ENCODE measurements around the gene ZNF22. TPM values are rescaled to one million over a fixed set of nuclear protein-coding genes. Genes with fewer than 3 reads are reported as not detected.

The ZNF22 gene
- total RNA-seq, 1 experiment from 2014 or later, result 36.9 TPM

DNA sequence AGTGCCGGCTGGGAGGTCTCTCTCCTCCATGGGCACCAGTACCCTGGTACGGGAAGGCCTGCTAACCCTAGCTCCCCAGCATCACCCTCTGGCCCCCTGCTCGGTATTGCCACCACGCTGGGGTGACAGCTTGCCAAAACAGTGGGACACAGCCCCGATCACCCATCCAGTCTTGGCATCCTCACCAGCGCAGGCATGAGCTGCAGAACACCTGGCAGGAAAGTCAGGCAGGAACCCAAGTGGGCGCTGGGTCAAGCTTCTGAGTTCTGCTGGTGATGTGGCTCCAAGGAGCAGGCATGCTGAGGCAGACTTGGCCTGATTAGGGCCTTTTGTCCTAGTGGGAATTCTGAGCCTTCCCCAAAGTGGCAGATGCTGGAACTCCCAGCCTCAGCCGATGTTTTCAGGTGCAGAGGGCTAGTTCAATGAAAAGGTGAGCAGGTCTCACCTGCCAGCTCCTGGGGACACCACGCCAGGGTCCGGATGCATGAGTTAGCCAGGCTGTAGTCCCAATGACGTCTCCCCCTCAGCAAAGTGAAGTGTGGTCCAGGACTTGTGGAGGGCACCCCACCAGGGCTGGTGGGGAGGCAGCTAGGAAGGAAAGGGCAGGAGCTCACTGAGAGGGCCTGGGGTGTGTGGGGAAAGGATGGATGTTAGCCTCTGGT lies 8.5 kb upstream of the ZNF22 start:
- peak; percentile 17 for DNase-seq
- H4K20me1 ChIP-seq (ENCODE audit: control insufficient read depth, insufficient read depth, insufficient read length), result no peaks in the 10 kb centered on the region
- no peaks in the 10 kb centered on the region for H3K27me3 ChIP-seq (ENCODE audit: insufficient read depth, low read length)
- Mint-ChIP-seq H3K27ac (no peak overlapping the region; a peak in 1 of 7 replicates), H3K4me3 (no peak overlapping the region), H3K9me3 (no peaks in the 10 kb centered on the region; a peak in 2 of 5 replicates), H3K27me3 (ENCODE audit: low read depth) (peaks cover 3% of the 10 kb centered on the region), H3K36me3 (ENCODE audit: insufficient read depth in 1 of 3, low read depth in 3 of 3) (peaks cover 5 to 22% (median 8%) of the 10 kb centered on the region in 3 experiments; a peak in 5 of 7 replicates), H3K4me1 (peaks cover 63 to 70% of the 10 kb centered on the region in 2 experiments)
- H2BK12ac ChIP-seq (ENCODE audit: insufficient read length, low read depth, low read length), result no peak overlapping the region
- H4K5ac ChIP-seq (ENCODE audit: insufficient read length, low read depth, low read length), result no peak overlapping the region
- no CpG with 5 or more reads among the region's 11 CpGs for WGBS (ENCODE audit: extremely low coverage, insufficient read length, low lambda C conversion rate)
- TF ChIP-seq CTCF (conservative IDR thresholded peaks at IDR 0.05), result no peak
- peak overlapping the region; percentile 45; the same call in 1 of the 2 replicates for H3K14ac ChIP-seq (ENCODE audit: insufficient read depth, low read length)
- H2BK20ac ChIP-seq (ENCODE audit: low read depth, low read length, poor library complexity, severe bottlenecking), result no peak overlapping the region
- no peaks in the 10 kb centered on the region for H3K9me3 ChIP-seq (ENCODE audit: control insufficient read depth, low read depth, low read length)
- no peak overlapping the region for H2BK15ac ChIP-seq (ENCODE audit: low read depth, low read length)
- H3K18ac ChIP-seq (ENCODE audit: insufficient read length, low read depth, low read length), result no peak overlapping the region
- H3K23me2 ChIP-seq (ENCODE audit: insufficient read length, low read depth, low read length, poor library complexity, severe bottlenecking), result no peaks in the 10 kb centered on the region
- no peak overlapping the region for H3K4me2 ChIP-seq (ENCODE audit: insufficient read depth, insufficient read length, low read length)
- H2BK5ac ChIP-seq (ENCODE audit: insufficient read length, low read length), result no peak overlapping the region
- H3K27ac ChIP-seq (ENCODE audit: insufficient read length, low read depth, low read length), result no peak overlapping the region
- H3K79me1 ChIP-seq (ENCODE audit: insufficient read depth, low read depth, low read length, poor library complexity, severe bottlenecking), result no peaks in the 10 kb centered on the region
- no peak overlapping the region for H3K56ac ChIP-seq (ENCODE audit: insufficient read length, low read depth, low read length)
- H2AK5ac ChIP-seq (ENCODE audit: insufficient read length, low read length), result no peak overlapping the region
- no peak overlapping the region for H2AFZ ChIP-seq (ENCODE audit: low read length)
- no peak overlapping the region for H4K8ac ChIP-seq (replicated peaks; ENCODE audit: insufficient read length, low read depth, low read length)
- no peak overlapping the region for H3T11ph ChIP-seq (ENCODE audit: low read length)
- H4K91ac ChIP-seq (ENCODE audit: insufficient read length, low read depth, low read length), result no peak overlapping the region
- H2BK120ac ChIP-seq (ENCODE audit: low read depth, low read length, poor library complexity, severe bottlenecking), result no peak overlapping the region
- H3K4ac ChIP-seq (ENCODE audit: low read depth, low read length), result no peak overlapping the region
- no peak overlapping the region for H3K9ac ChIP-seq (ENCODE audit: extremely low read depth, insufficient read length, low read length)
- H3K79me2 ChIP-seq (ENCODE audit: insufficient read depth, low read length), result no peaks in the 10 kb centered on the region
- H3K23ac ChIP-seq (ENCODE audit: insufficient read length, low read depth, low read length), result no peak overlapping the region
- H3K4me1 ChIP-seq (ENCODE audit: insufficient read depth, low read length), result peaks cover 7% of the 10 kb centered on the region; the same call in 1 of the 2 replicates

All from H9 (cell line).